ENCODE results near the gene TSPO2. TPM values are rescaled to one million over a fixed set of nuclear protein-coding genes. Genes with fewer than 3 reads are reported as not detected.
A peak's percentile ranks its signal among the peaks of the same experiment; 100 is the strongest.

The TSPO2 gene
- total RNA-seq, 1 donor from 2014 or later = not detected

- Histone ChIP-seq H3K79me2 (ENCODE audit: insufficient read depth, low read length) (no peaks in the 10 kb centered on the region), H3K27ac (ENCODE audit: low read depth, low read length) (no peak overlapping the region), H3K4me2 (ENCODE audit: low read length) (no peak overlapping the region), H3K9me3 (ENCODE audit: insufficient read depth, low read depth, low read length) (no peaks in the 10 kb centered on the region), H3K4me3 (ENCODE audit: insufficient read depth, low read depth, low read length) (no peak overlapping the region), H3K9ac (ENCODE audit: low read length) (no peak overlapping the region), H3K4me1 (ENCODE audit: insufficient read depth, low read length) (peaks cover 15% of the 10 kb centered on the region), H4K20me1 (ENCODE audit: insufficient read depth, low read length) (no peaks in the 10 kb centered on the region), H3K36me3 (ENCODE audit: insufficient read depth, low read length) (no peaks in the 10 kb centered on the region), H3K27me3 (ENCODE audit: insufficient read depth, low read length) (no peaks in the 10 kb centered on the region), H2AFZ (ENCODE audit: low read depth, low read length) (no peak overlapping the region)
- no peak for TF ChIP-seq EZH2 (IDR thresholded peaks at IDR 0.05; ENCODE audit: insufficient read depth, low read length)
- TF ChIP-seq, protein P1, sequence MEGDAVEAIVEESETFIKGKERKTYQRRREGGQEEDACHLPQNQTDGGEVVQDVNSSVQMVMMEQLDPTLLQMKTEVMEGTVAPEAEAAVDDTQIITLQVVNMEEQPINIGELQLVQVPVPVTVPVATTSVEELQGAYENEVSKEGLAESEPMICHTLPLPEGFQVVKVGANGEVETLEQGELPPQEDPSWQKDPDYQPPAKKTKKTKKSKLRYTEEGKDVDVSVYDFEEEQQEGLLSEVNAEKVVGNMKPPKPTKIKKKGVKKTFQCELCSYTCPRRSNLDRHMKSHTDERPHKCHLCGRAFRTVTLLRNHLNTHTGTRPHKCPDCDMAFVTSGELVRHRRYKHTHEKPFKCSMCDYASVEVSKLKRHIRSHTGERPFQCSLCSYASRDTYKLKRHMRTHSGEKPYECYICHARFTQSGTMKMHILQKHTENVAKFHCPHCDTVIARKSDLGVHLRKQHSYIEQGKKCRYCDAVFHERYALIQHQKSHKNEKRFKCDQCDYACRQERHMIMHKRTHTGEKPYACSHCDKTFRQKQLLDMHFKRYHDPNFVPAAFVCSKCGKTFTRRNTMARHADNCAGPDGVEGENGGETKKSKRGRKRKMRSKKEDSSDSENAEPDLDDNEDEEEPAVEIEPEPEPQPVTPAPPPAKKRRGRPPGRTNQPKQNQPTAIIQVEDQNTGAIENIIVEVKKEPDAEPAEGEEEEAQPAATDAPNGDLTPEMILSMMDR (IDR thresholded peaks at IDR 0.05; ENCODE audit: insufficient read depth, low read depth, low read length) = no peak
- Mint-ChIP-seq H3K4me1 (ENCODE audit: low read depth, unreplicated experiment) (peaks cover 24% of the 10 kb centered on the region), H3K9me3 (ENCODE audit: unreplicated experiment) (peaks cover 2% of the 10 kb centered on the region), H3K36me3 (ENCODE audit: low read depth, unreplicated experiment) (no peaks in the 10 kb centered on the region), H3K27ac (ENCODE audit: unreplicated experiment) (no peak overlapping the region), H3K4me3 (ENCODE audit: unreplicated experiment) (no peak overlapping the region), H3K27me3 (ENCODE audit: low read depth, unreplicated experiment) (no peaks in the 10 kb centered on the region)
- no peak for FAIRE-seq
- DNase-seq (ENCODE audit: low read depth) = no peak
These were observed 43.6 kb upstream of the TSPO2 start for GRCh38 chr6:40998661-40999060.

DNA sequence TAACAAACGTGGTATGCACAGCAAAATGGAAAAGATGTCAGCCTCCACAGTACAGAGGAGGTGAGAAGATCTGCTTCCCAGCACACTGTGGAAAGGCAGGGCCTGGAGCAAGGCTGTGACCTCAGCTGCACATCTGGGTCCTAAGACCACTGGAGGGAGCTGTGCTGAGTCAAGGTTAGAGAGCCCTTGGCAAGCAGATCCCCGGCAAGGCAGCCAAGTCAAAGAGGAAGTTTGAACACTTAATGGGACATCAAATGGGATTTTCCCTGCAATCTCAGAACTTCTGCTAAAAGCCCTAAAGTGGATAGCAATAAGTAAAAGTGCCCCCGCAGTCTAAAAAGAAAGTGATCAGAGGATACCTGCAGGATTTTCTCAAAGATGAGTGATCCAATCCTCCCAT, 42.7 kb upstream of the TSPO2 start:
- H2AFZ ChIP-seq (ENCODE audit: low read depth, low read length) = no peak overlapping the region
- no peaks in the 10 kb centered on the region for H3K79me2 ChIP-seq (ENCODE audit: insufficient read depth, low read length)
- Mint-ChIP-seq H3K4me1 (ENCODE audit: low read depth, unreplicated experiment) (peaks cover 24% of the 10 kb centered on the region), H3K36me3 (ENCODE audit: low read depth, unreplicated experiment) (no peaks in the 10 kb centered on the region), H3K27ac (ENCODE audit: unreplicated experiment) (no peak overlapping the region), H3K4me3 (ENCODE audit: unreplicated experiment) (no peak overlapping the region), H3K9me3 (ENCODE audit: unreplicated experiment) (peaks cover 2% of the 10 kb centered on the region), H3K27me3 (ENCODE audit: low read depth, unreplicated experiment) (no peaks in the 10 kb centered on the region)
- DNase-seq (ENCODE audit: low read depth) (peak; percentile 20), FAIRE-seq (no peak)
- H3K4me2 ChIP-seq (ENCODE audit: low read length) = no peak overlapping the region
- no peak overlapping the region for H3K9ac ChIP-seq (ENCODE audit: low read length)
- peaks cover 15% of the 10 kb centered on the region for H3K4me1 ChIP-seq (ENCODE audit: insufficient read depth, low read length)
- TF ChIP-seq, protein P1 (IDR thresholded peaks at IDR 0.05; ENCODE audit: insufficient read depth, low read depth, low read length) = peak; percentile 11
- TF ChIP-seq EZH2 (IDR thresholded peaks at IDR 0.05; ENCODE audit: insufficient read depth, low read length) = no peak
- no peak overlapping the region for H3K27ac ChIP-seq (ENCODE audit: low read depth, low read length)
- no peaks in the 10 kb centered on the region for H3K9me3 ChIP-seq (ENCODE audit: insufficient read depth, low read depth, low read length)
- H3K27me3 ChIP-seq (ENCODE audit: insufficient read depth, low read length) = no peaks in the 10 kb centered on the region
- H3K4me3 ChIP-seq (ENCODE audit: insufficient read depth, low read depth, low read length) = no peak overlapping the region
- H3K36me3 ChIP-seq (ENCODE audit: insufficient read depth, low read length) = no peaks in the 10 kb centered on the region
- H4K20me1 ChIP-seq (ENCODE audit: insufficient read depth, low read length) = no peaks in the 10 kb centered on the region

DNA sequence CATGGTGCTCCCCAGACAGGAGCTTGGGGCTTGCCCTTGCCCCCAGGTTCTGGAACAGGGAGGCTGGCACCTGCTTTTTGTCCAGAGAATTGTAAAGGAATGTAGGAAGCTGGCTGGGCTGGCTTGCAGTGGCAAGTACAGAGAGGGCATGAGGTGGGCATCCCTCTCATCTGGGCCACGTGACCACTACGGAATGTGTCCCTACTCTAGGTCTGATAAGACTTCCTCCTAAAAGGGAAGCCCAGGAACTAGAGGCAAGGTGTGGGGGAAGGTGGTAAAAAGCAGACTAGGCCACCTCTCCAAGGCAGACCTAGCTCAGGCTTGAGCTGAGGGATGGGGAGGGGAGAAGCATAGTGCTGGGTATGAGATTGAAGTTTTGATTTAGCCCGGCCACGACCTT, 42.0 kb upstream of the TSPO2 start:
- no peak for FAIRE-seq
- Mint-ChIP-seq H3K9me3 (ENCODE audit: unreplicated experiment) (peaks cover 2% of the 10 kb centered on the region), H3K36me3 (ENCODE audit: low read depth, unreplicated experiment) (no peaks in the 10 kb centered on the region), H3K4me1 (ENCODE audit: low read depth, unreplicated experiment) (peaks cover 24% of the 10 kb centered on the region), H3K4me3 (ENCODE audit: unreplicated experiment) (no peak overlapping the region), H3K27me3 (ENCODE audit: low read depth, unreplicated experiment) (no peaks in the 10 kb centered on the region), H3K27ac (ENCODE audit: unreplicated experiment) (no peak overlapping the region)
- Histone ChIP-seq H3K4me3 (ENCODE audit: insufficient read depth, low read depth, low read length) (no peak overlapping the region), H3K4me1 (ENCODE audit: insufficient read depth, low read length) (peaks cover 15% of the 10 kb centered on the region), H3K36me3 (ENCODE audit: insufficient read depth, low read length) (no peaks in the 10 kb centered on the region), H2AFZ (ENCODE audit: low read depth, low read length) (no peak overlapping the region), H3K9ac (ENCODE audit: low read length) (no peak overlapping the region), H3K79me2 (ENCODE audit: insufficient read depth, low read length) (no peaks in the 10 kb centered on the region), H4K20me1 (ENCODE audit: insufficient read depth, low read length) (no peaks in the 10 kb centered on the region), H3K27ac (ENCODE audit: low read depth, low read length) (no peak overlapping the region), H3K4me2 (ENCODE audit: low read length) (no peak overlapping the region), H3K27me3 (ENCODE audit: insufficient read depth, low read length) (peaks cover 2% of the 10 kb centered on the region), H3K9me3 (ENCODE audit: insufficient read depth, low read depth, low read length) (no peaks in the 10 kb centered on the region)
- no peak for DNase-seq (ENCODE audit: low read depth)
- no peak for TF ChIP-seq EZH2 (IDR thresholded peaks at IDR 0.05; ENCODE audit: insufficient read depth, low read length)
- TF ChIP-seq, protein P1 (IDR thresholded peaks at IDR 0.05; ENCODE audit: insufficient read depth, low read depth, low read length) = no peak
